ENCODE results near the gene HDDC3.

GRCh38 chr15:90938261-90938660 is 5.9 kb upstream of the HDDC3 start:
- no peak for TF ChIP-seq CTCF (IDR thresholded peaks at IDR 0.05; ENCODE audit: low read depth, low read length)
- TF ChIP-seq POLR2A (IDR thresholded peaks at IDR 0.05; ENCODE audit: extremely low read depth, insufficient read length), result no peak
